ENCODE measurements around the gene PTPRD. TPM values are rescaled to one million over a fixed set of nuclear protein-coding genes. Genes with fewer than 3 reads are reported as not detected.

Gene PTPRD
- total and polyA plus RNA-seq, 2 of the 4 experiments (the other 2 are of a cell fraction): 0.07 to 0.18 TPM

- ATAC-seq (ENCODE audit: low read depth) (no peak), DNase-seq (no peak)
- no CpG with 5 or more reads among the region's 2 CpGs for WGBS, 2 experiments (ENCODE audit: extremely low coverage in 2 of 2, insufficient read length in 1 of 2)
- no peak overlapping the region for H3K9ac ChIP-seq (ENCODE audit: low read depth, low read length)
- intact Hi-C loops (cut with micrococcal nuclease): no loop called here
- no peak overlapping the region for H2AK5ac ChIP-seq (ENCODE audit: low read depth, low read length)
- H3K4me3 ChIP-seq (ENCODE audit: insufficient read depth, low read depth, low read length): no peak overlapping the region
- no peaks in the 10 kb centered on the region for H4K20me1 ChIP-seq (ENCODE audit: insufficient read depth, low read length)
- BruUV-seq (replicated peaks): no TSS peak
- no peak overlapping the region for H3K14ac ChIP-seq (replicated peaks; ENCODE audit: low read depth, low read length)
- H4K8ac ChIP-seq (ENCODE audit: low read depth in 2 of 2, low read length in 2 of 2): no peak overlapping the region
- no peak overlapping the region for H2AK9ac ChIP-seq (replicated peaks; ENCODE audit: low read depth, low read length, poor library complexity)
- H3K9me1 ChIP-seq (ENCODE audit: insufficient read depth, low read length): no peaks in the 10 kb centered on the region
- H3K27ac ChIP-seq (ENCODE audit: insufficient read depth, low read length): no peak overlapping the region
- no peak overlapping the region for H3K23ac ChIP-seq (ENCODE audit: low read depth, low read length)
- no peak overlapping the region for H3K56ac ChIP-seq (ENCODE audit: extremely low read depth, insufficient read depth, low read length)
- H3K9me3 ChIP-seq (ENCODE audit: control insufficient read depth, insufficient read depth, low read length): peaks cover 2% of the 10 kb centered on the region; the same call in 1 of the 2 replicates
- no peaks in the 10 kb centered on the region for H3K79me1 ChIP-seq (ENCODE audit: low read depth in 1 of 2, low read length in 2 of 2)
- H2BK120ac ChIP-seq (ENCODE audit: low read depth, low read length): no peak overlapping the region
- no peak overlapping the region for H3K18ac ChIP-seq (ENCODE audit: low read depth, low read length)
- H3K4me2 ChIP-seq (ENCODE audit: low read depth, low read length): no peak overlapping the region
- ChIA-PET CTCF (no interaction called here), POLR2A (ENCODE audit: unreplicated experiment) (no interaction called here)
- no peak for TF ChIP-seq CEBPB (IDR thresholded peaks at IDR 0.05; ENCODE audit: low read depth, low read length)
- TF ChIP-seq FOS (IDR thresholded peaks at IDR 0.05; ENCODE audit: low read depth, low read length): no peak
- no peak for TF ChIP-seq NFE2L2 (IDR thresholded peaks at IDR 0.05; ENCODE audit: low read depth, low read length)
- no peak for TF ChIP-seq RAD21 (IDR thresholded peaks at IDR 0.05; ENCODE audit: low read length)
- no peak for TF ChIP-seq MAZ (IDR thresholded peaks at IDR 0.05; ENCODE audit: borderline replicate concordance, low read depth, low read length)
- TF ChIP-seq MAFK (IDR thresholded peaks at IDR 0.05; ENCODE audit: low read depth, low read length): no peak
- no peak for TF ChIP-seq CHD1 (IDR thresholded peaks at IDR 0.05; ENCODE audit: low read depth, low read length)
- no peak for TF ChIP-seq CTCF (conservative IDR thresholded peaks at IDR 0.05; ENCODE audit: low read depth, low read length)
- TF ChIP-seq MXI1 (IDR thresholded peaks at IDR 0.05; ENCODE audit: borderline replicate concordance, low read depth, low read length): no peak
- TF ChIP-seq SMC3 (IDR thresholded peaks at IDR 0.05; ENCODE audit: low read depth, low read length): no peak
- no peak for TF ChIP-seq ELK1 (IDR thresholded peaks at IDR 0.05; ENCODE audit: borderline replicate concordance, low read depth, low read length)
- no peak overlapping the region for H4K5ac ChIP-seq (ENCODE audit: low read depth, low read length)
- dilution Hi-C loops (cut with HindIII; ENCODE audit: low sequenced_read_pairs, unreplicated experiment): no loop called here
- H2BK15ac ChIP-seq (ENCODE audit: low read depth, low read length): no peak overlapping the region
- no peak overlapping the region for H3K4ac ChIP-seq (ENCODE audit: low read depth, low read length)
- no peak overlapping the region for H4K91ac ChIP-seq (ENCODE audit: insufficient read depth, low read depth, low read length)
- H2BK20ac ChIP-seq (ENCODE audit: low read depth, low read length): no peak overlapping the region
- H3K4me1 ChIP-seq (ENCODE audit: control insufficient read depth, insufficient read depth, low read length): no peaks in the 10 kb centered on the region
- H3K36me3 ChIP-seq (ENCODE audit: control insufficient read depth, insufficient read depth, low read length): no peaks in the 10 kb centered on the region
- no peak overlapping the region for H2AFZ ChIP-seq (replicated peaks; ENCODE audit: low read length, poor library complexity)
- H3K27me3 ChIP-seq (ENCODE audit: control insufficient read depth, insufficient read depth, low read length): no peaks in the 10 kb centered on the region
- no peak overlapping the region for H2BK5ac ChIP-seq (ENCODE audit: low read depth, low read length, poor library complexity, severe bottlenecking)
- in situ Hi-C loops (cut with MboI; ENCODE audit: low sequenced_read_pairs): no loop called here
These were observed 2280.5 kb downstream of the PTPRD start for GRCh38 chr9:8332331-8332650.
